KMS-11 (cell line): ENCODE data around the gene PFN4.
"Not testable (repeated sequence)": the region's sequence is repeated elsewhere in the genome, so short reads cannot be mapped to it uniquely, and the experiment has no call there.

ENCODE experiments used
- H2AFZ ChIP-seq: fragments of 200-600 bp; sonication (generic); 2 replicates; pipeline ENCODE4 v1.6.1; 2016; ENCODE audit warnings: antibody characterized with exemption, mixed run types, low read depth
- H3K27ac ChIP-seq: fragments of 200-600 bp; sonication (generic); 2 replicates; pipeline ENCODE4 v1.6.1; 2016; ENCODE audit warnings: mild to moderate bottlenecking, mixed run types
- H3K27me3 ChIP-seq: fragments of 200-600 bp; sonication (generic); 2 replicates; pipeline ENCODE4 v1.6.1; 2017; ENCODE audit warnings: mild to moderate bottlenecking, low read depth, mixed run types, moderate library complexity; ENCODE audit not compliant: insufficient read depth
- H3K36me3 ChIP-seq: fragments of 200-600 bp; sonication (generic); 2 replicates; pipeline ENCODE4 v1.6.1; 2017; ENCODE audit warnings: mild to moderate bottlenecking, mixed run types; ENCODE audit not compliant: insufficient read depth
- H3K4me1 ChIP-seq: fragments of 200-600 bp; sonication (generic); 2 replicates; pipeline ENCODE4 v1.6.1; 2016; ENCODE audit warnings: mild to moderate bottlenecking, low read depth, mixed run types; ENCODE audit not compliant: poor library complexity, severe bottlenecking
- H3K4me2 ChIP-seq: fragments of 200-600 bp; sonication (generic); 2 replicates; pipeline ENCODE4 v1.7.0; 2016; ENCODE audit warnings: mild to moderate bottlenecking, mixed run types
- H3K4me3 ChIP-seq: fragments of 200-600 bp; sonication (generic); IDR thresholded peaks from 2 replicates; pipeline ENCODE4 v1.6.1; 2017; ENCODE audit warnings: low read depth, low read length, mixed read lengths; ENCODE audit not compliant: insufficient read depth
- H3K79me2 ChIP-seq: fragments of 200-600 bp; sonication (generic); 2 replicates; pipeline ENCODE4 v1.6.1; 2016; ENCODE audit warnings: low read depth, mixed run types; ENCODE audit not compliant: insufficient read depth
- H3K9ac ChIP-seq: fragments of 200-600 bp; sonication (generic); 2 replicates; pipeline ENCODE4 v1.6.1; 2016; ENCODE audit warnings: mild to moderate bottlenecking, mixed run types
- H4K20me1 ChIP-seq: fragments of 200-600 bp; sonication (generic); 2 replicates; pipeline ENCODE4 v1.6.1; 2016; ENCODE audit warnings: mild to moderate bottlenecking, mixed run types; ENCODE audit not compliant: insufficient read depth
- TF ChIP-seq, protein P1 (sequence below): fragments of 200-600 bp; sonication (generic); conservative IDR thresholded peaks from 2 replicates; pipeline ENCODE4 v1.6.1; 2017; ENCODE audit warnings: low read depth, mild to moderate bottlenecking, antibody characterized with exemption, low read length, moderate library complexity, mixed read lengths

PFN4 gene

DNA sequence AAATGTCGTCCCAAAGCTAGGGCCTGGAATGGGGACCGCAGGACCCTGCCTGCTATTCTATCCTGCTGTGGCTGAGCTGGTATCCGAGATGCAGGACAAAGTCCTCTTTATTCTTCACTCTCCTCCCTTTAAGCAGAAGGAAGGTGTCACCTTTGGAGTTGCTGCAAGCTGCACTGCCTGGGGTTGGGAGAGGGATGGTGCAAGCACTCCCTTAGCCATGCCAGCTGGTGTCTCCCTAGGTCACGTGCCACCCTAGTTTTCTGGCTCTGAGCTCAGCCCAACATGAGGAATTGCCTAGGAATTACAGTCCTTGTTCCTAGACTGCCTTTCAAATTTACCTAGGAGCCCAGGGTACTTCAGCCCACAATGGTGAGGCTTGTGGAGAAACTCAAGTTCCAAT lies 30.3 kb upstream of the PFN4 start:
- no peak overlapping the region for H3K9ac ChIP-seq
- no peaks in the 10 kb centered on the region for H4K20me1 ChIP-seq
- H3K79me2 ChIP-seq, result no peaks in the 10 kb centered on the region
- H3K4me3 ChIP-seq, result no peak overlapping the region
- no peak overlapping the region for H2AFZ ChIP-seq
- no peaks in the 10 kb centered on the region for H3K36me3 ChIP-seq
- H3K4me1 ChIP-seq, result no peaks in the 10 kb centered on the region
- no peaks in the 10 kb centered on the region for H3K27me3 ChIP-seq
- H3K4me2 ChIP-seq, result no peak overlapping the region
- H3K27ac ChIP-seq, result no peak overlapping the region
- TF ChIP-seq, protein P1, sequence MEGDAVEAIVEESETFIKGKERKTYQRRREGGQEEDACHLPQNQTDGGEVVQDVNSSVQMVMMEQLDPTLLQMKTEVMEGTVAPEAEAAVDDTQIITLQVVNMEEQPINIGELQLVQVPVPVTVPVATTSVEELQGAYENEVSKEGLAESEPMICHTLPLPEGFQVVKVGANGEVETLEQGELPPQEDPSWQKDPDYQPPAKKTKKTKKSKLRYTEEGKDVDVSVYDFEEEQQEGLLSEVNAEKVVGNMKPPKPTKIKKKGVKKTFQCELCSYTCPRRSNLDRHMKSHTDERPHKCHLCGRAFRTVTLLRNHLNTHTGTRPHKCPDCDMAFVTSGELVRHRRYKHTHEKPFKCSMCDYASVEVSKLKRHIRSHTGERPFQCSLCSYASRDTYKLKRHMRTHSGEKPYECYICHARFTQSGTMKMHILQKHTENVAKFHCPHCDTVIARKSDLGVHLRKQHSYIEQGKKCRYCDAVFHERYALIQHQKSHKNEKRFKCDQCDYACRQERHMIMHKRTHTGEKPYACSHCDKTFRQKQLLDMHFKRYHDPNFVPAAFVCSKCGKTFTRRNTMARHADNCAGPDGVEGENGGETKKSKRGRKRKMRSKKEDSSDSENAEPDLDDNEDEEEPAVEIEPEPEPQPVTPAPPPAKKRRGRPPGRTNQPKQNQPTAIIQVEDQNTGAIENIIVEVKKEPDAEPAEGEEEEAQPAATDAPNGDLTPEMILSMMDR, result no peak

DNA sequence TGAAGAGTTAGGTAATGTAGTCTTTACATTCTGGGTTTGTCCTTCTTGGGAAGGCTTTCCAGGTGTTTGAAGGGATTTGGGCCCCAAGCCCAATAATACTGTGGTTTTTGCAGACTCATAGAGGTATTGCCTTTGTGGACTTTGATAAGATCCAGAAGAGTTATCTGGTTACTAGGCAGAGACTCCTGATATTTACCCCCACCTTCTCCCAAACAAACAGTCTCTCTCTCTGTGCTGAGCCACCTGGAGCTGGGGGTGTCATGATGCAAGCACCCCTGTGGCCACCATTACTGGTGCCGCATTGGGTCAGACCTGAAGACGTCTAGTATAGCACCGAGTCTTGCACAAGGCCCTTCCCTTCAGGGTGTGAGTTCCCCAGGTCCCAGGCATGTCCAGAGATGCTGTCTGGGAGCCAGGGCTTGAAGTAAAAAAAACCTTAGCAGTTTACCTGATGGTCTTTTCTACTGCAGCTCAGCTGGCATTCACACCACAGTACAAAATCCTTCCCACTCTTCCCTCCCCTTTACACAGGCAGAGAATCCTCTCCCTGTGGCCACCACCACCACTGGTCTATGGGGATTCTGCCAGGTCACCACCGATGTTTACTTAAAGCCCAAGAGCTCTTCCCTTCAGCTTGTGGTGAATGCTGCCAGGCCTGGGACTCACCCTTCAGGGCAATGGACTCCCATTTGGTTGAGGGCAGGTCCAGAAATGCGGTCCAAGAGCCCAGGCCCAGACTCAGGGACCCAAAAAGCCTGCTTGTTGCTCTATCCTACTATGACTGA lies 29.5 kb upstream of the PFN4 start:
- TF ChIP-seq, protein P1, result no peak
- no peak overlapping the region for H2AFZ ChIP-seq
- no peaks in the 10 kb centered on the region for H4K20me1 ChIP-seq
- H3K27me3 ChIP-seq, result no peaks in the 10 kb centered on the region
- H3K27ac ChIP-seq, result no peak overlapping the region
- H3K36me3 ChIP-seq, result no peaks in the 10 kb centered on the region
- no peak overlapping the region for H3K4me2 ChIP-seq
- H3K4me3 ChIP-seq, result no peak overlapping the region
- no peaks in the 10 kb centered on the region for H3K4me1 ChIP-seq
- no peak overlapping the region for H3K9ac ChIP-seq
- H3K79me2 ChIP-seq, result no peaks in the 10 kb centered on the region

DNA sequence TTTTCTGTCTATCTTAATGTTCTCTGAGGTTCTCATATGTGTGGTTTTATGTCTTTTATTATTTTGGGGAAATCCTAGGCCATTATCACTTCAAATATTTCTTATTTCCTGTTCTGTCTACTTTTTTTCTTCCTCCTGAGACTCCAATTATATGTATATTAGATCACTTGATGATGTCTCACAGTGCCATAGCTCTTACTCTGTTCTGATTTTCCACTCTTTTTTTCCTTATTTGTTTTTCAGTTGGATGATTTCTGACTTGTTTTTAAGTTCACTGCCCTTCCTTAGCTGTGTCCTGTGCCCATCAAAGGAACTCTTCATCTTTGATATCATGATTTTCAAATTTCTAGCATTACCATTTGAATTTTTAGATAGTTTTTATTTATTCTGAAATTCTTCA lies 24.2 kb upstream of the PFN4 start:
- H3K4me2 ChIP-seq, result no peak overlapping the region
- H3K9ac ChIP-seq, result no peak overlapping the region
- no peak overlapping the region for H3K27ac ChIP-seq
- no peaks in the 10 kb centered on the region for H3K27me3 ChIP-seq
- H3K79me2 ChIP-seq, result no peaks in the 10 kb centered on the region
- H3K4me3 ChIP-seq, result no peak overlapping the region
- no peaks in the 10 kb centered on the region for H3K36me3 ChIP-seq
- no peaks in the 10 kb centered on the region for H4K20me1 ChIP-seq
- H2AFZ ChIP-seq, result no peak overlapping the region
- H3K4me1 ChIP-seq, result no peaks in the 10 kb centered on the region
- TF ChIP-seq, protein P1, result no peak

DNA sequence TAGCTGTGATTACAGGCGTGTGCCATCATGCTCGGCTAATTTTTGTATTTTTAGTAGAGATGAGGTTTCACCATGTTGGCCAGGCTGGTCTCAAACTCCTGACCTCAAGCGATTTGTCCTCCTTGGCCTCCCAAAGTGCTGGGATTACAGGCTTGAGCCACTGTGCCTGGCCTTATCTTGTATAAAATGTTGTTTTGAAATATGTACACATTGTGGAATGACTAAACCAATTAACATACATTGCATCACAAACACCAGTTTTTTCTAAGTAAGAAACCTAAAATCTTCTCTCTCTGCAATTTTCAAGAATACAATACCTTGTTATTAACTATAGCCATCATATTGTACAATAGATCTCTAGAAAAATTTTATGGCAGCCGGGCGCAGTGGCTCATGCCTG lies 17.2 kb upstream of the PFN4 start:
- H3K4me1 ChIP-seq, H3K4me2 ChIP-seq, H3K27ac ChIP-seq, H3K79me2 ChIP-seq, H2AFZ ChIP-seq, H3K9ac ChIP-seq, H3K36me3 ChIP-seq, H3K27me3 ChIP-seq, H4K20me1 ChIP-seq, H3K4me3 ChIP-seq: not testable (repeated sequence)

DNA sequence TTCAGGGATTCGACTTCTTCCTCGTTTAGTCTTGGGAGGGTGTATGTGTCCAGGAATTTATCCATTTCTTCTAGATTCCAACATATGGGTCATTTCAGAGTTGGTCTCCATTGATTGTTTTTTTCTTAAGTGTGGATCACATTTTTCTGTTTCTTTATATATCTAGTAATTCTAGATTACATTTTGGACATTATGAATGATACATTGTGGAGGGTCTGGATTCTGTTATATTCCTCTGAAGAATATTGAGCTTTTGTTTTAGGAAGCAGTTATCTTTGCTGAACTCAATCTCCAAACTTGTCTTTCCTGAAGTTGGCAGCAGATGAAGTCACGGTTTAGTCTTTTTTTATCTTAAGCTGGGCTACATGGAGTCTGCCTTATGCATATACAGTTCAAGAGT lies 9.4 kb upstream of the PFN4 start:
- H3K4me2 ChIP-seq, result no peak overlapping the region
- no peaks in the 10 kb centered on the region for H4K20me1 ChIP-seq
- TF ChIP-seq, protein P1, result no peak
- no peak overlapping the region for H3K27ac ChIP-seq
- H2AFZ ChIP-seq, result no peak overlapping the region
- no peaks in the 10 kb centered on the region for H3K79me2 ChIP-seq
- H3K4me3 ChIP-seq, result no peak overlapping the region
- no peaks in the 10 kb centered on the region for H3K27me3 ChIP-seq
- H3K36me3 ChIP-seq, result no peaks in the 10 kb centered on the region
- H3K4me1 ChIP-seq, result no peaks in the 10 kb centered on the region
- no peak overlapping the region for H3K9ac ChIP-seq
